Thyroid gland (tissue), 4 donors: Measurements from ENCODE around the gene TESMIN.

Source experiments
- POLR2A ChIP-seq, 2 donors: fragments of 450-650 bp; IDR thresholded peaks; one replicate each; pipeline ENCODE4 v1.6.1; 2017; ENCODE audit warnings: antibody characterized with exemption in 2 of 2, mild to moderate bottlenecking in 2 of 2, moderate library complexity in 1 of 2
- TF ChIP-seq, protein P1 (sequence below), 6 experiments: fragments of 200-600 bp in 3 of 6; fragments of 450-650 bp in 3 of 6; sonication (generic) in 3 of 6; IDR thresholded peaks; one replicate each; pipeline ENCODE4 v1.5.1; 2016 to 2019; ENCODE audit warnings: antibody characterized with exemption in 6 of 6, mild to moderate bottlenecking in 2 of 6, inconsistent platforms in 1 of 6, moderate library complexity in 1 of 6

DNA sequence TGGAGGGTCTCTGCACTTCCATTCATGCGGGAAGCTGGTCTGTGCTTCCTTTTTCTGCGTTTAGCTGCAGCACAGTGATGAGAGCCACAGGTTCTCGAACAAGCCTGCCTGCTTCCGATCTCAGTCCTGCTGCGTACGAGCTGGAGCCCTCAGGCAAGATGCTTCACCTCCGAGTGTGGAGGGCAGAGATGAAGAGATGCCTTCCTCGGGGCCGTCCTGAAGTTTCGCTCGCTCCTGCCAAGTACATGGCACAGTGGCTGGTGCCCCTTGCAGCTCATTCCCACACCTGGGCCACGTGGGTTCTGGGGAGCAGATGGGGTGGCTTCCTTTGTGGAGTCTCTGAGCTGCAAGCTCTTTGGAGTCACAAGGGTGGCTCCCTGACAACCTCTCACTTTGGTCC, 19.5 kb upstream of the TESMIN start:
- TF ChIP-seq POLR2A (IDR thresholded peaks at IDR 0.05), result no peak
- TF ChIP-seq, protein P1, sequence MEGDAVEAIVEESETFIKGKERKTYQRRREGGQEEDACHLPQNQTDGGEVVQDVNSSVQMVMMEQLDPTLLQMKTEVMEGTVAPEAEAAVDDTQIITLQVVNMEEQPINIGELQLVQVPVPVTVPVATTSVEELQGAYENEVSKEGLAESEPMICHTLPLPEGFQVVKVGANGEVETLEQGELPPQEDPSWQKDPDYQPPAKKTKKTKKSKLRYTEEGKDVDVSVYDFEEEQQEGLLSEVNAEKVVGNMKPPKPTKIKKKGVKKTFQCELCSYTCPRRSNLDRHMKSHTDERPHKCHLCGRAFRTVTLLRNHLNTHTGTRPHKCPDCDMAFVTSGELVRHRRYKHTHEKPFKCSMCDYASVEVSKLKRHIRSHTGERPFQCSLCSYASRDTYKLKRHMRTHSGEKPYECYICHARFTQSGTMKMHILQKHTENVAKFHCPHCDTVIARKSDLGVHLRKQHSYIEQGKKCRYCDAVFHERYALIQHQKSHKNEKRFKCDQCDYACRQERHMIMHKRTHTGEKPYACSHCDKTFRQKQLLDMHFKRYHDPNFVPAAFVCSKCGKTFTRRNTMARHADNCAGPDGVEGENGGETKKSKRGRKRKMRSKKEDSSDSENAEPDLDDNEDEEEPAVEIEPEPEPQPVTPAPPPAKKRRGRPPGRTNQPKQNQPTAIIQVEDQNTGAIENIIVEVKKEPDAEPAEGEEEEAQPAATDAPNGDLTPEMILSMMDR (IDR thresholded peaks at IDR 0.05), result no peak
